ENCODE results near the gene RHOG.

DNA sequence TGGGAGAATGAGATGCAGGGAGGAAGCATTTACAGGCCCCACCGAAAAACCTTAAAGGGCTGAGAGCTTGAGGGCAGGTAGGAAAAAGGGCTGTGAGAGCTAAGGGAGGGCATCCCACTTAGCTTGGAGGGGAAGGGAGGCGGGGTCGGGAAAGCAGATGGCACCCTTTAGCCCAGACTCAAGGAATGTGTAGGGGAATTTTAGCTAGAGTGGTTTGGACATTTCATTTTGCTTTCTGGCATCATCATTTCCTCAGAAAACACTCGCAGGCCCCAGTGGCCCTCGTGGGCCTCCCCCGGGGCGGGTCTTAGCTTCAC lies 13.9 kb upstream of the RHOG start:
- TF ChIP-seq POLR2A (IDR thresholded peaks at IDR 0.05) (no peak), POLR2AphosphoS5 (IDR thresholded peaks at IDR 0.05) (no peak), CTCF (IDR thresholded peaks at IDR 0.05) (no peak)

Data from transverse colon (tissue), 4 donors.